Measurements from ENCODE around the gene GMPR2.
A peak's percentile ranks its signal among the peaks of the same experiment; 100 is the strongest.
"Not testable (repeated sequence)": the region's sequence is repeated elsewhere in the genome, so short reads cannot be mapped to it uniquely, and the experiment has no call there.

GMPR2 gene

GRCh38 chr14:24194186-24194872, 38.4 kb upstream of the GMPR2 start:
- no peaks in the 10 kb centered on the region for H3K9me3 Mint-ChIP-seq
- H3K36me3 Mint-ChIP-seq (ENCODE audit: low read depth), result peaks cover 49% of the 10 kb centered on the region
- no peaks in the 10 kb centered on the region for H3K27me3 Mint-ChIP-seq (ENCODE audit: low read depth)
- peak overlapping the region; percentile 98 for H3K4me3 Mint-ChIP-seq
- peak overlapping the region; percentile 98 for H3K27ac Mint-ChIP-seq
- peaks cover 50% of the 10 kb centered on the region for H3K4me1 Mint-ChIP-seq (ENCODE audit: low read depth)
- no peak for DNase-seq (ENCODE audit: low spot score)

- no peak for DNase-seq (ENCODE audit: low spot score)
- Mint-ChIP-seq H3K27ac (peak overlapping the region; percentile 98), H3K36me3 (ENCODE audit: low read depth) (peaks cover 51% of the 10 kb centered on the region), H3K4me3 (peak overlapping the region; percentile 98), H3K9me3 (no peaks in the 10 kb centered on the region), H3K4me1 (ENCODE audit: low read depth) (peaks cover 48% of the 10 kb centered on the region), H3K27me3 (ENCODE audit: low read depth) (no peaks in the 10 kb centered on the region)
Measured at GRCh38 chr14:24194873-24195185, 37.9 kb upstream of the GMPR2 start.

GRCh38 chr14:24195186-24196070, 37.3 kb upstream of the GMPR2 start, which contains the start of gene TM9SF1:
Gene TM9SF1 (minus strand): TSS chr14:24195441. CDS start chr14:24195019, 422 bp downstream.
- Mint-ChIP-seq H3K27ac (peak within 1 kb of the TSS; percentile 98), H3K27me3 (ENCODE audit: low read depth) (no peaks in the 10 kb centered on the region), H3K4me3 (peak within 1 kb of the TSS; percentile 98), H3K4me1 (ENCODE audit: low read depth) (peaks cover 45% of the 10 kb centered on the region), H3K9me3 (no peaks in the 10 kb centered on the region), H3K36me3 (ENCODE audit: low read depth) (peaks cover 49% of the 10 kb centered on the region)
- DNase-seq (ENCODE audit: low spot score), result peak; percentile 84

GRCh38 chr14:24196071-24197055, 36.4 kb upstream of the GMPR2 start:
- peak overlapping the region; percentile 98 for H3K27ac Mint-ChIP-seq
- DNase-seq (ENCODE audit: low spot score), result no peak
- peaks cover 42% of the 10 kb centered on the region for H3K4me1 Mint-ChIP-seq (ENCODE audit: low read depth)
- H3K4me3 Mint-ChIP-seq, result peak overlapping the region; percentile 98
- peaks cover 2% of the 10 kb centered on the region for H3K9me3 Mint-ChIP-seq
- peaks cover 50% of the 10 kb centered on the region for H3K36me3 Mint-ChIP-seq (ENCODE audit: low read depth)
- no peaks in the 10 kb centered on the region for H3K27me3 Mint-ChIP-seq (ENCODE audit: low read depth)

- H3K27me3 Mint-ChIP-seq (ENCODE audit: low read depth), result no peaks in the 10 kb centered on the region
- H3K27ac Mint-ChIP-seq, result peak overlapping the region; percentile 62
- peaks cover 51% of the 10 kb centered on the region for H3K36me3 Mint-ChIP-seq (ENCODE audit: low read depth)
- DNase-seq (ENCODE audit: low spot score), result no peak
- peaks cover 41% of the 10 kb centered on the region for H3K4me1 Mint-ChIP-seq (ENCODE audit: low read depth)
- H3K4me3 Mint-ChIP-seq, result peak overlapping the region; percentile 98
- peaks cover 6% of the 10 kb centered on the region for H3K9me3 Mint-ChIP-seq
Measured at GRCh38 chr14:24197056-24197450, 35.7 kb upstream of the GMPR2 start.

- Mint-ChIP-seq H3K27me3 (ENCODE audit: low read depth) (no peaks in the 10 kb centered on the region), H3K9me3 (peaks cover 12% of the 10 kb centered on the region), H3K4me1 (ENCODE audit: low read depth) (peaks cover 29% of the 10 kb centered on the region), H3K36me3 (ENCODE audit: low read depth) (peaks cover 51% of the 10 kb centered on the region), H3K4me3 (peak overlapping the region; percentile 33), H3K27ac (peak overlapping the region; percentile 68)
- no peak for DNase-seq (ENCODE audit: low spot score)
Measured at GRCh38 chr14:24198814-24199524, 33.8 kb upstream of the GMPR2 start.

- H3K4me3 Mint-ChIP-seq; H3K27me3 Mint-ChIP-seq (ENCODE audit: low read depth); H3K27ac Mint-ChIP-seq; DNase-seq (ENCODE audit: low spot score); H3K4me1 Mint-ChIP-seq (ENCODE audit: low read depth): not testable (repeated sequence)
- peaks cover 63% of the 10 kb centered on the region for H3K36me3 Mint-ChIP-seq (ENCODE audit: low read depth)
- peaks cover 12% of the 10 kb centered on the region for H3K9me3 Mint-ChIP-seq
Measured at GRCh38 chr14:24202538-24202937, 30.2 kb upstream of the GMPR2 start.

GRCh38 chr14:24203249-24203886, 29.4 kb upstream of the GMPR2 start:
- not testable (repeated sequence) for H3K4me1 Mint-ChIP-seq (ENCODE audit: low read depth); DNase-seq (ENCODE audit: low spot score); H3K27ac Mint-ChIP-seq; H3K4me3 Mint-ChIP-seq; H3K27me3 Mint-ChIP-seq (ENCODE audit: low read depth)
- H3K9me3 Mint-ChIP-seq, result peaks cover 12% of the 10 kb centered on the region
- peaks cover 71% of the 10 kb centered on the region for H3K36me3 Mint-ChIP-seq (ENCODE audit: low read depth)

GRCh38 chr14:24204163-24205146, 28.3 kb upstream of the GMPR2 start:
- no peaks in the 10 kb centered on the region for H3K4me1 Mint-ChIP-seq (ENCODE audit: low read depth)
- peak overlapping the region; percentile 2 for H3K27ac Mint-ChIP-seq
- H3K4me3 Mint-ChIP-seq, result no peak overlapping the region
- H3K36me3 Mint-ChIP-seq (ENCODE audit: low read depth), result peaks cover 67% of the 10 kb centered on the region
- DNase-seq (ENCODE audit: low spot score), result no peak
- H3K9me3 Mint-ChIP-seq, result peaks cover 12% of the 10 kb centered on the region
- H3K27me3 Mint-ChIP-seq (ENCODE audit: low read depth), result no peaks in the 10 kb centered on the region

- Mint-ChIP-seq H3K27ac (no peak overlapping the region), H3K36me3 (ENCODE audit: low read depth) (peaks cover 69% of the 10 kb centered on the region), H3K4me1 (ENCODE audit: low read depth) (peaks cover 6% of the 10 kb centered on the region), H3K9me3 (peaks cover 9% of the 10 kb centered on the region), H3K4me3 (no peak overlapping the region), H3K27me3 (ENCODE audit: low read depth) (no peaks in the 10 kb centered on the region)
- no peak for DNase-seq (ENCODE audit: low spot score)
Measured at GRCh38 chr14:24206260-24207103, 26.2 kb upstream of the GMPR2 start.

- Mint-ChIP-seq H3K36me3 (ENCODE audit: low read depth) (peaks cover 67% of the 10 kb centered on the region), H3K9me3 (peaks cover 6% of the 10 kb centered on the region), H3K4me3 (no peak overlapping the region), H3K27ac (no peak overlapping the region), H3K27me3 (ENCODE audit: low read depth) (no peaks in the 10 kb centered on the region), H3K4me1 (ENCODE audit: low read depth) (peaks cover 10% of the 10 kb centered on the region)
- DNase-seq (ENCODE audit: low spot score), result no peak
Measured at GRCh38 chr14:24207104-24207551, 25.6 kb upstream of the GMPR2 start.
